PC-9 (cell line): ENCODE results near the gene MSLN. TPM values are rescaled to one million over a fixed set of nuclear protein-coding genes. Genes with fewer than 3 reads are reported as not detected.

Experiments
- BruUV-seq: library from RNA; stranded (reverse); fragments of 400-500 nt; replicated peaks from 2 replicates; lab custom pipeline; 2021; lab: Mats Ljungman, UMichigan
- CTCF ChIA-PET: fragments of 300-600 bp; sonication (Branson Sonifier 250); formaldehyde crosslinking; loops from one replicate; lab custom pipeline; 2022; ENCODE audit warnings: antibody characterized with exemption; lab: Charles Lee
- POLR2A ChIA-PET: fragments of 300-600 bp; sonication (Branson Sonifier 250); formaldehyde crosslinking; loops from one replicate; lab custom pipeline; 2022; ENCODE audit warnings: antibody characterized with exemption; ENCODE audit not compliant: unreplicated experiment; lab: Charles Lee
- DNase-seq, 2 experiments: peaks; one replicate each; pipeline versions ENCODE4 v3.0.0 to v3.0.0-alpha.2; 2015 to 2022; ENCODE audit warnings: mixed read lengths in 1 of 2
- H2AFZ ChIP-seq: fragments of 200-600 bp; sonication (generic); 2 replicates; pipeline ENCODE4 v1.8.1; 2017; ENCODE audit warnings: antibody characterized with exemption
- H3F3A ChIP-seq: fragments of 200-600 bp; sonication (generic); 2 replicates; pipeline ENCODE4 v1.8.1; 2017; ENCODE audit warnings: antibody characterized with exemption, mild to moderate bottlenecking, low read depth; ENCODE audit not compliant: insufficient read depth
- H3K27ac ChIP-seq: fragments of 200-600 bp; sonication (generic); 2 replicates; pipeline ENCODE4 v1.6.1; 2016; ENCODE audit warnings: mixed run types
- H3K27me3 ChIP-seq: fragments of 200-600 bp; sonication (generic); 2 replicates; pipeline ENCODE4 v1.6.1; 2016; ENCODE audit warnings: low read depth, mixed run types; ENCODE audit not compliant: insufficient read depth
- H3K36me3 ChIP-seq: fragments of 200-600 bp; sonication (generic); 2 replicates; pipeline ENCODE4 v1.6.1; 2016; ENCODE audit warnings: low read depth, mixed run types
- H3K4me1 ChIP-seq: fragments of 200-600 bp; sonication (generic); replicated peaks from 2 replicates; pipeline ENCODE4 v1.6.1; 2016; ENCODE audit warnings: mixed run types; ENCODE audit not compliant: insufficient read depth
- H3K4me2 ChIP-seq: fragments of 200-600 bp; sonication (generic); 2 replicates; pipeline ENCODE4 v1.6.1; 2017; ENCODE audit warnings: mixed run types
- H3K4me3 ChIP-seq: fragments of 200-600 bp; sonication (generic); 2 replicates; pipeline ENCODE4 v1.6.1; 2016; ENCODE audit warnings: mixed run types
- H3K79me2 ChIP-seq: fragments of 200-600 bp; sonication (generic); 2 replicates; pipeline ENCODE4 v1.6.1; 2017; ENCODE audit warnings: low read depth, mixed run types
- H3K9me2 ChIP-seq: fragments of 200-600 bp; sonication (generic); 2 replicates; pipeline ENCODE4 v1.8.1; 2017; ENCODE audit warnings: mild to moderate bottlenecking; ENCODE audit not compliant: insufficient read depth
- H3K9me3 ChIP-seq: fragments of 200-600 bp; sonication (generic); 2 replicates; pipeline ENCODE4 v1.8.1; 2016; ENCODE audit warnings: low read depth; ENCODE audit not compliant: insufficient read depth
- H4K20me1 ChIP-seq: fragments of 200-600 bp; sonication (generic); 2 replicates; pipeline ENCODE4 v1.8.1; 2017; ENCODE audit not compliant: insufficient read depth
- EZH2 ChIP-seq: fragments of 200-600 bp; sonication (generic); IDR thresholded peaks from 2 replicates; pipeline ENCODE4 v1.8.0; 2017; ENCODE audit warnings: antibody characterized with exemption, low read depth
- intact Hi-C: fragments of 100-400 bp; cut with micrococcal nuclease; formaldehyde crosslinking; loops from one replicate; pipeline ENCODE4 v1.10.0; 2022; ENCODE audit not compliant: unreplicated experiment
- total RNA-seq: library from RNA; stranded (reverse); gene quantifications from 2 replicates; pipeline ENCODE4 v1.2.3, GENCODE V29; 2021
- TF ChIP-seq, protein P1 (sequence below): fragments of 200-600 bp; sonication (generic); conservative IDR thresholded peaks from 2 replicates; pipeline ENCODE4 v1.6.1; 2017; ENCODE audit warnings: mixed run types, antibody characterized with exemption, mild to moderate bottlenecking, moderate library complexity

MSLN gene
- total RNA-seq, 1 experiment from 2014 or later, result 59.9 TPM

DNA sequence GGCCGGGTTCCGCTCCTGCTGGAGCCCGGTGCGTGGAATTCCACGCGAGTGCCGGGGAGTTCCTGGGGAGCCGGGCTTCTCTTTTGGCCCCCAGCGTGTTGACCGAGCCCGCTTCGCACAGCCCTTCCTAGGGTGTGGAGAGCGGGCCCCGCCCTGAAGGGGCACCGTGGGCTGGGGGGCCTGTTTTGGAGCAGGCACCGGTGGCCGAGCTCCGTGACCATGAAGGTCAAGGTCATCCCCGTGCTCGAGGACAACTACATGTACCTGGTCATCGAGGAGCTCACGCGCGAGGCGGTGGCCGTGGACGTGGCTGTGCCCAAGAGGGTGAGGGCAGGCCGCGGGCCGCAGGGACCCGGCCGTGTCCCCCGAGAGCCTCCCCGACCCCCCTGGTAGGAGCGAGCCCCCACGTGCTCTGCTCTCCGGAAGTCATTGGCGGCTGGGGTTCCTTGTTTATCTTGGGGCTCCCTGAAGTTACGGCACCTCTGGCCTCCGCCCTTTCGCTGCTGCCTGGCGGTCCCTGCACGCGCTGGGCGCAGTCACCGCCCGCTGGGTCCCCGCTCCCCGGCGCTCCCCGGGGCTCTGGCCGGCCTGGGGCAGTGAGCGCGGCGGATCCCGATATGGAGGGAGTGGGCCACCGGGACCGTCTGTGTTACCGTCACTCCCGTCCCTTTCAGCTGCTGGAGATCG is 33.1 kb upstream of the MSLN start:
- DNase-seq, result peak; percentile 31 to 40
- peaks cover 20% of the 10 kb centered on the region for H3F3A ChIP-seq
- peak overlapping the region; percentile 93 for H3K4me3 ChIP-seq
- ChIA-PET POLR2A (interaction anchor here (0.5 to 1.0 kb wide), 9 partner anchors 8 to 374 kb away, joined by 3 to 26 read pairs (median 6); partner anchors contain the start of genes METRN, MSLN and RPUSD1), CTCF (interaction anchor here (0.6 to 1.0 kb wide), 2 partner anchors 15 to 34 kb away, joined by 3 to 4 read pairs; no protein-coding TSS in a partner anchor)
- H3K36me3 ChIP-seq, result no peaks in the 10 kb centered on the region
- no peak for TF ChIP-seq EZH2
- TF ChIP-seq, protein P1, sequence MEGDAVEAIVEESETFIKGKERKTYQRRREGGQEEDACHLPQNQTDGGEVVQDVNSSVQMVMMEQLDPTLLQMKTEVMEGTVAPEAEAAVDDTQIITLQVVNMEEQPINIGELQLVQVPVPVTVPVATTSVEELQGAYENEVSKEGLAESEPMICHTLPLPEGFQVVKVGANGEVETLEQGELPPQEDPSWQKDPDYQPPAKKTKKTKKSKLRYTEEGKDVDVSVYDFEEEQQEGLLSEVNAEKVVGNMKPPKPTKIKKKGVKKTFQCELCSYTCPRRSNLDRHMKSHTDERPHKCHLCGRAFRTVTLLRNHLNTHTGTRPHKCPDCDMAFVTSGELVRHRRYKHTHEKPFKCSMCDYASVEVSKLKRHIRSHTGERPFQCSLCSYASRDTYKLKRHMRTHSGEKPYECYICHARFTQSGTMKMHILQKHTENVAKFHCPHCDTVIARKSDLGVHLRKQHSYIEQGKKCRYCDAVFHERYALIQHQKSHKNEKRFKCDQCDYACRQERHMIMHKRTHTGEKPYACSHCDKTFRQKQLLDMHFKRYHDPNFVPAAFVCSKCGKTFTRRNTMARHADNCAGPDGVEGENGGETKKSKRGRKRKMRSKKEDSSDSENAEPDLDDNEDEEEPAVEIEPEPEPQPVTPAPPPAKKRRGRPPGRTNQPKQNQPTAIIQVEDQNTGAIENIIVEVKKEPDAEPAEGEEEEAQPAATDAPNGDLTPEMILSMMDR, result no peak
- TSS peak; percentile 33 for BruUV-seq
- H3K9me3 ChIP-seq, result no peaks in the 10 kb centered on the region
- no peaks in the 10 kb centered on the region for H3K9me2 ChIP-seq
- no peaks in the 10 kb centered on the region for H3K4me1 ChIP-seq
- peak overlapping the region; percentile 74 for H2AFZ ChIP-seq
- peak overlapping the region; percentile 99 for H3K4me2 ChIP-seq
- H4K20me1 ChIP-seq, result peaks cover 4% of the 10 kb centered on the region; the same call in 1 of the 2 replicates
- no peak overlapping the region for H3K27ac ChIP-seq
- intact Hi-C loops, result no loop called here
- H3K79me2 ChIP-seq, result no peaks in the 10 kb centered on the region
- no peaks in the 10 kb centered on the region for H3K27me3 ChIP-seq

DNA sequence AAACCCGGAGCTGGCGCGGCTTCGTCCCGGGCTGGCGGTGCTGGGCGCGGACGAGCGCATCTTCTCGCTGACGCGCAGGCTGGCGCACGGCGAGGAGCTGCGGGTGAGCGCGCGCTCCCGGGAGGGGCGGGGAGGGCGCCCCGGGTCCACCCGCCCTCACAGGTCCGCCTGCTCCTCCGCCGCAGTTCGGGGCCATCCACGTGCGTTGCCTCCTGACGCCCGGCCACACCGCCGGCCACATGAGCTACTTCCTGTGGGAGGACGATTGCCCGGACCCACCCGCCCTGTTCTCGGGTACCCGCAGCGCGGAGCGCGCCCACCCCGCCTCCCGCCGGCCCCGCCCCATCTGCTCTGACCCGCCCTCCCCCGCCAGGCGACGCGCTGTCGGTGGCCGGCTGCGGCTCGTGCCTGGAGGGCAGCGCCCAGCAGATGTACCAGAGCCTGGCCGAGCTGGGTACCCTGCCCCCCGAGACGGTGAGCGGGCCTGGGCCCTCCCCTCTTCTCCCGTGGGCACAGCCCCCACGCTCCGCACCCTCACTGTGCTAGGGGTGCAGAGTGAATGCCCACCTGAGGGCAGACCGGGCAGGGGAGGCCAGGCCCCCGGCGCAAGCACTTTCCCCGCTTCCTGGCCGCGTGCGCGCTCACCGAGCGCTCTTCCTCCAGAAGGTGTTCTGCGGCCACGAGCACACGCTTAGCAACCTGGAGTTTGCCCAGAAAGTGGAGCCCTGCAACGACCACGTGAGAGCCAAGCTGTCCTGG is 32.2 kb upstream of the MSLN start:
- H3K79me2 ChIP-seq, result no peaks in the 10 kb centered on the region
- DNase-seq, result peak; percentile 70 to 87
- no peaks in the 10 kb centered on the region for H3K4me1 ChIP-seq
- TF ChIP-seq EZH2, result no peak
- TF ChIP-seq, protein P1, result no peak
- H2AFZ ChIP-seq, result no peak overlapping the region
- H3K9me2 ChIP-seq, result no peaks in the 10 kb centered on the region
- no peaks in the 10 kb centered on the region for H3K9me3 ChIP-seq
- H3K4me2 ChIP-seq, result peak overlapping the region; percentile 99
- no peaks in the 10 kb centered on the region for H3K36me3 ChIP-seq
- H3F3A ChIP-seq, result peaks cover 25% of the 10 kb centered on the region
- ChIA-PET CTCF (interaction anchor here (0.6 to 1.0 kb wide), 2 partner anchors 16 to 33 kb away, joined by 3 to 4 read pairs; no protein-coding TSS in a partner anchor), POLR2A (interaction anchor here (0.5 to 1.0 kb wide), 10 partner anchors 8 to 375 kb away, joined by 3 to 26 read pairs (median 5); partner anchors contain the start of genes METRN, MSLN and RPUSD1)
- no peak overlapping the region for H3K27ac ChIP-seq
- no peaks in the 10 kb centered on the region for H3K27me3 ChIP-seq
- H4K20me1 ChIP-seq, result peaks cover 4% of the 10 kb centered on the region; the same call in 1 of the 2 replicates
- intact Hi-C loops, result loop anchor here (1.0 kb wide), 1 partner anchor 12 kb away; the partner anchor contains the start of gene CIAO3
- BruUV-seq, result no TSS peak
- H3K4me3 ChIP-seq, result peak overlapping the region; percentile 93; the same call in 1 of the 2 replicates
